H1 (cell line): Measurements from ENCODE around the gene SND1. TPM values are rescaled to one million over a fixed set of nuclear protein-coding genes. Genes with fewer than 3 reads are reported as not detected.

Experiments
- CTCF ChIA-PET: fragments of 300-600 bp; sonication (Branson Sonifier 250); formaldehyde crosslinking; loops from one replicate; lab custom pipeline; 2021; ENCODE audit not compliant: partially characterized antibody; lab: Charles Lee
- POLR2A ChIA-PET: fragments of 300-600 bp; sonication (Branson Sonifier 250); formaldehyde crosslinking; loops from one replicate; lab custom pipeline; 2021; ENCODE audit warnings: inconsistent platforms; ENCODE audit not compliant: partially characterized antibody; lab: Charles Lee
- DNase-seq, 2 experiments: peaks; one replicate each; pipeline versions ENCODE4 v3.0.0 to v3.0.0-alpha.2; 2010 to 2022; ENCODE audit warnings: low spot score in 2 of 2, low read depth in 1 of 2, mixed read lengths in 1 of 2
- FAIRE-seq: peaks from 2 replicates; lab custom pipeline; 2011; peaks lifted over from hg19 to GRCh38; lab: Jason Lieb, UNC
- H2AFZ ChIP-seq: 2 replicates; pipeline ENCODE4 v1.8.1; 2012; ENCODE audit warnings: low read length, inconsistent platforms
- H2AK5ac ChIP-seq: 2 replicates; pipeline ENCODE4 v1.6.1; 2013; ENCODE audit warnings: low read depth, low read length
- H2BK120ac ChIP-seq: replicated peaks from 2 replicates; pipeline ENCODE3; 2013; ENCODE audit warnings: low read depth, low read length, inconsistent platforms
- H2BK12ac ChIP-seq: 2 replicates; pipeline ENCODE4 v1.6.1; 2013; ENCODE audit warnings: low read depth, low read length
- H2BK15ac ChIP-seq: 2 replicates; pipeline ENCODE4 v1.6.1; 2013; ENCODE audit warnings: low read length
- H2BK20ac ChIP-seq: 2 replicates; pipeline ENCODE4 v1.6.1; 2013; ENCODE audit warnings: low read length
- H2BK5ac ChIP-seq: 2 replicates; pipeline ENCODE4 v1.6.1; 2013; ENCODE audit warnings: low read depth, low read length
- H3K14ac ChIP-seq: 2 replicates; pipeline ENCODE4 v1.6.1; 2013; ENCODE audit warnings: inconsistent platforms; ENCODE audit not compliant: insufficient read length
- H3K18ac ChIP-seq: 2 replicates; pipeline ENCODE4 v1.6.1; 2013; ENCODE audit warnings: low read length; ENCODE audit errors: extremely low read depth
- H3K23ac ChIP-seq: 2 replicates; pipeline ENCODE4 v1.6.1; 2013; ENCODE audit warnings: inconsistent platforms; ENCODE audit not compliant: insufficient read length
- H3K23me2 ChIP-seq: 2 replicates; pipeline ENCODE4 v1.6.1; 2013; ENCODE audit warnings: low read depth, low read length
- H3K27ac ChIP-seq: 2 replicates; pipeline ENCODE4 v1.6.1; 2011; ENCODE audit warnings: low read depth, low read length, inconsistent platforms
- H3K27me3 ChIP-seq, 4 experiments: replicated peaks in 1 of 4; 1 replicate in 1 of 4; 2 replicates in 3 of 4; pipeline versions ENCODE4 v1.6.1 to v1.8.1; 2011 to 2013; ENCODE audit warnings: low read length in 3 of 4, mild to moderate bottlenecking in 3 of 4, inconsistent platforms in 2 of 4, mixed read lengths in 2 of 4, moderate library complexity in 1 of 4; ENCODE audit not compliant: control insufficient read depth in 3 of 4, insufficient read depth in 3 of 4; ENCODE audit errors: extremely low read depth in 1 of 4
- H3K36me3 ChIP-seq, 4 experiments: 2 replicates each; pipeline versions ENCODE4 v1.6.1 to v1.8.1; 2011 to 2013; ENCODE audit warnings: mild to moderate bottlenecking in 4 of 4, low read length in 3 of 4, moderate library complexity in 2 of 4, control low read depth in 1 of 4, inconsistent platforms in 1 of 4; ENCODE audit not compliant: insufficient read depth in 4 of 4, control insufficient read depth in 2 of 4
- H3K4ac ChIP-seq: replicated peaks from 2 replicates; pipeline ENCODE3; 2013; ENCODE audit warnings: low read length, low read depth, mixed read lengths, inconsistent platforms; ENCODE audit not compliant: insufficient read length
- H3K4me1 ChIP-seq, 4 experiments: replicated peaks in 1 of 4; 1 replicate in 1 of 4; 2 replicates in 3 of 4; pipeline versions ENCODE4 v1.6.1 to v1.8.1; 2011 to 2013; ENCODE audit warnings: low read length in 3 of 4, inconsistent platforms in 2 of 4, mixed read lengths in 1 of 4; ENCODE audit not compliant: insufficient read depth in 4 of 4, control insufficient read depth in 3 of 4
- H3K4me2 ChIP-seq, 2 experiments: 2 replicates each; pipeline versions ENCODE4 v1.6.1 to v1.8.1; 2011 to 2013; ENCODE audit warnings: low read depth in 2 of 2, low read length in 2 of 2, control low read depth in 1 of 2, inconsistent platforms in 1 of 2, mild to moderate bottlenecking in 1 of 2; ENCODE audit not compliant: insufficient read depth in 1 of 2
- H3K4me3 ChIP-seq, 4 experiments: fragments of 200-600, 300-600 bp in 1 of 4; sonication (generic), shearing (Covaris generic), sonication (Bioruptor Twin) in 1 of 4; 2 replicates each; pipeline versions ENCODE4 v1.5.1 to v1.8.1; 2011 to 2016; ENCODE audit warnings: low read length in 4 of 4, low read depth in 3 of 4, control low read depth in 2 of 4, inconsistent platforms in 2 of 4, mild to moderate bottlenecking in 2 of 4, mixed read lengths in 1 of 4, moderate library complexity in 1 of 4; ENCODE audit not compliant: insufficient read depth in 2 of 4; ENCODE audit errors: extremely low read depth in 1 of 4
- H3K56ac ChIP-seq: replicated peaks from 2 replicates; pipeline ENCODE3; 2013; ENCODE audit warnings: low read depth, mild to moderate bottlenecking, mixed read lengths, low read length, inconsistent platforms; ENCODE audit not compliant: insufficient read length
- H3K79me1 ChIP-seq: 2 replicates; pipeline ENCODE4 v1.6.1; 2013; ENCODE audit warnings: low read depth, low read length, control low read depth
- H3K79me2 ChIP-seq, 2 experiments: 2 replicates each; pipeline versions ENCODE4 v1.6.1 to v1.8.1; 2012 to 2013; ENCODE audit warnings: low read length in 2 of 2, mild to moderate bottlenecking in 2 of 2, inconsistent platforms in 1 of 2; ENCODE audit not compliant: insufficient read depth in 2 of 2, control insufficient read depth in 1 of 2
- H3K9ac ChIP-seq, 4 experiments: replicated peaks in 1 of 4; 1 replicate in 1 of 4; 2 replicates in 3 of 4; pipeline versions ENCODE4 v1.6.1 to v1.8.1; 2011 to 2013; ENCODE audit warnings: low read depth in 3 of 4, low read length in 3 of 4, control low read depth in 2 of 4, mild to moderate bottlenecking in 2 of 4, moderate library complexity in 2 of 4, inconsistent platforms in 1 of 4; ENCODE audit errors: extremely low read depth in 1 of 4
- H3K9me3 ChIP-seq, 2 experiments: 2 replicates each; pipeline versions ENCODE4 v1.6.1 to v1.8.1; 2012 to 2013; ENCODE audit warnings: mild to moderate bottlenecking in 2 of 2, moderate library complexity in 2 of 2, control low read depth in 1 of 2, inconsistent platforms in 1 of 2, low read depth in 1 of 2, low read length in 1 of 2, mixed read lengths in 1 of 2; ENCODE audit not compliant: insufficient read depth in 2 of 2
- H4K20me1 ChIP-seq, 2 experiments: replicated peaks in 1 of 2; 2 replicates each; pipeline versions ENCODE3 to v1.8.1; 2011 to 2013; ENCODE audit warnings: inconsistent platforms in 2 of 2, low read length in 2 of 2, mild to moderate bottlenecking in 1 of 2; ENCODE audit not compliant: insufficient read depth in 2 of 2, control insufficient read depth in 1 of 2
- H4K5ac ChIP-seq: 2 replicates; pipeline ENCODE4 v1.6.1; 2013; ENCODE audit warnings: low read length, low read depth, mixed read lengths, inconsistent platforms; ENCODE audit not compliant: insufficient read length
- H4K8ac ChIP-seq: 2 replicates; pipeline ENCODE4 v1.8.0; 2013; ENCODE audit warnings: mild to moderate bottlenecking, moderate library complexity, low read length, inconsistent platforms; ENCODE audit not compliant: insufficient read depth; ENCODE audit errors: extremely low read depth
- H4K91ac ChIP-seq: replicated peaks from 2 replicates; pipeline ENCODE3; 2013; ENCODE audit warnings: low read length, mixed read lengths, inconsistent platforms; ENCODE audit not compliant: insufficient read length
- CEBPB ChIP-seq: IDR thresholded peaks from 2 replicates; pipeline ENCODE4 v1.6.1; 2012; ENCODE audit warnings: low read depth, low read length
- CTBP2 ChIP-seq: IDR thresholded peaks from 2 replicates; pipeline ENCODE4 v1.7.0; 2011; ENCODE audit warnings: borderline replicate concordance, mild to moderate bottlenecking, moderate library complexity, mixed read lengths, low read length; ENCODE audit not compliant: insufficient read depth, insufficient read length
- EP300 ChIP-seq, 2 experiments: IDR thresholded peaks; 1 replicate in 1 of 2; 2 replicates in 1 of 2; pipeline ENCODE4 v1.6.1; 2011 to 2012; ENCODE audit warnings: low read depth in 2 of 2, low read length in 2 of 2, mild to moderate bottlenecking in 2 of 2, borderline replicate concordance in 1 of 2, inconsistent platforms in 1 of 2, moderate library complexity in 1 of 2
- GTF2F1 ChIP-seq: IDR thresholded peaks from 2 replicates; pipeline ENCODE4 v1.6.1; 2012; ENCODE audit warnings: low read depth, low read length, improper control_type of control experiment, borderline replicate concordance
- JUND ChIP-seq: IDR thresholded peaks from 2 replicates; pipeline ENCODE4 v1.6.1; 2011; ENCODE audit warnings: mild to moderate bottlenecking, improper control_type of control experiment, low read length
- KDM1A ChIP-seq: fragments of 200-600, 300-600 bp; sonication (generic); IDR thresholded peaks from 2 replicates; pipeline ENCODE4 v1.7.1; 2016; ENCODE audit warnings: mild to moderate bottlenecking, low read length, borderline replicate concordance
- KDM4A ChIP-seq: IDR thresholded peaks from one replicate; pipeline ENCODE4 v1.7.1; 2012; ENCODE audit warnings: low read depth, mild to moderate bottlenecking, moderate library complexity, low read length, inconsistent platforms; ENCODE audit not compliant: severe bottlenecking
- PHF8 ChIP-seq: fragments of 200-600 bp; sonication (generic); conservative IDR thresholded peaks from 2 replicates; pipeline ENCODE4 v1.7.1; 2012; ENCODE audit warnings: low read depth, mild to moderate bottlenecking, inconsistent platforms, low read length, moderate library complexity
- POLR2A ChIP-seq, 2 experiments: IDR thresholded peaks; 1 replicate in 1 of 2; 2 replicates in 1 of 2; pipeline ENCODE4 v1.6.1; 2011; ENCODE audit warnings: low read depth in 2 of 2, low read length in 2 of 2, mild to moderate bottlenecking in 2 of 2; ENCODE audit errors: control extremely low read depth in 1 of 2
- POU5F1 ChIP-seq: IDR thresholded peaks from 2 replicates; pipeline ENCODE4 v1.6.1; 2011; ENCODE audit warnings: low read depth, mild to moderate bottlenecking, low read length, moderate library complexity
- RXRA ChIP-seq: IDR thresholded peaks from 2 replicates; pipeline ENCODE4 v1.6.1; 2011; ENCODE audit warnings: low read depth, mild to moderate bottlenecking, low read length, moderate library complexity; ENCODE audit not compliant: insufficient read depth
- SAP30 ChIP-seq: fragments of 300-600 bp; sonication (generic); IDR thresholded peaks from 2 replicates; pipeline ENCODE4 v1.7.1; 2012; ENCODE audit warnings: low read length, moderate library complexity, mild to moderate bottlenecking, inconsistent platforms; ENCODE audit not compliant: insufficient read depth, insufficient replicate concordance
- WGBS, 2 experiments: shearing (Covaris generic) in 1 of 2; methylation state at CpG; one replicate each; pipeline versions ENCODE4 v1.1.6 to v1.1.7; 2013 to 2015; ENCODE audit warnings: low lambda C conversion rate in 2 of 2, mixed read lengths in 2 of 2, inconsistent platforms in 1 of 2, low coverage in 1 of 2, missing lambda C conversion rate in 1 of 2; ENCODE audit not compliant: insufficient replicate concordance in 2 of 2, insufficient coverage in 1 of 2, insufficient read length in 1 of 2; ENCODE audit errors: extremely low coverage in 1 of 2, missing lambda C conversion rate in 1 of 2; 5-methylcytosine and 5-hydroxymethylcytosine counted together
- polyA plus RNA-seq, 7 experiments: library from polyadenylated mRNA; depleted of rRNA in 3 of 7; stranded (reverse) in 5 of 7; unstranded in 2 of 7; fragments of >200 nt in 5 of 7; fragments of 200-250 nt in 2 of 7; gene quantifications; 1 replicate in 5 of 7; 2 replicates in 1 of 7; 4 replicates in 1 of 7; pipeline versions ENCODE4 v1.2.1 to v1.2.3, GENCODE V29; 2011 to 2013; ENCODE audit warnings: missing spikeins in 2 of 7, mixed read lengths in 2 of 7
- total RNA-seq: library from RNA; stranded (reverse); fragmentation: NEBNext Ultra II Directional; extraction: Animal tissue kit (Norgen Biotek cat#: 25700); gene quantifications from 2 replicates; pipeline ENCODE4 v1.2.1, GENCODE V29; 2021

The SND1 gene
- total and polyA plus RNA-seq, 2 of the 8 experiments (the other 6 are each of a cell fraction or from before 2014, with no cell fraction given): 122 to 290 TPM

GRCh38 chr7:127995881-127996215 lies 343.9 kb downstream of the SND1 start:
- no peak overlapping the region for H4K5ac ChIP-seq
- TF ChIP-seq POU5F1 (no peak), CTBP2 (no peak), PHF8 (no peak), JUND (no peak), CEBPB (no peak), KDM1A (no peak), GTF2F1 (no peak), RXRA (no peak), KDM4A (no peak), POLR2A (IDR thresholded peaks at IDR 0.05; ENCODE audit: control extremely low read depth in 1 of 2, low read depth in 2 of 2, low read length in 2 of 2) (no peak), EP300 (IDR thresholded peaks at IDR 0.05; ENCODE audit: borderline replicate concordance in 1 of 2, low read depth in 2 of 2, low read length in 2 of 2) (no peak), SAP30 (no peak)
- TF ChIP-seq, all 59 proteins: peak for 0
- Histone ChIP-seq H3K4me3 (no peak overlapping the region), H3K27ac (no peak overlapping the region), H2BK20ac (no peak overlapping the region), H2BK120ac (no peak overlapping the region), H2BK5ac (no peak overlapping the region), H3K4me1 (peaks cover 2 to 15% (median 9%) of the 10 kb centered on the region in 4 experiments; a peak in 6 of 7 replicates), H3K18ac (no peak overlapping the region), H4K8ac (no peak overlapping the region), H3K4ac (no peak overlapping the region), H4K20me1 (peaks cover 0 to 3% of the 10 kb centered on the region in 2 experiments), H2BK15ac (no peak overlapping the region), H3K36me3 (peaks cover 0 to 11% (median 5%) of the 10 kb centered on the region in 4 experiments; a peak in 3 of 8 replicates), H2AK5ac (no peak overlapping the region), H2AFZ (no peak overlapping the region), H3K9ac (no peak overlapping the region), H3K56ac (no peak overlapping the region), H3K23me2 (no peaks in the 10 kb centered on the region), H3K27me3 (no peaks in the 10 kb centered on the region), H4K91ac (no peak overlapping the region), H3K4me2 (no peak overlapping the region), H3K14ac (no peak overlapping the region), H3K9me3 (no peaks in the 10 kb centered on the region), H3K79me2 (no peaks in the 10 kb centered on the region), H3K23ac (no peak overlapping the region), H3K79me1 (peaks cover 4% of the 10 kb centered on the region; the same call in 1 of the 2 replicates), H2BK12ac (no peak overlapping the region)
- POLR2A ChIA-PET: interaction anchor here (1.3 kb wide), 1 partner anchor 15 kb away, joined by 3 read pairs; no protein-coding TSS in a partner anchor
- no peak for FAIRE-seq
- CTCF ChIA-PET: interaction anchor here (0.6 to 2.5 kb wide), 6 partner anchors 10 to 282 kb away, joined by 3 to 10 read pairs (median 4); no protein-coding TSS in a partner anchor
- no peak for DNase-seq
- 85% methylated on average over 3 of the region's 3 CpGs; no CpG with 5 or more reads in 1 of the 2 experiments for WGBS, 2 experiments
